A673 (cell line): Measurements from ENCODE around the gene RASGEF1C. TPM values are rescaled to one million over a fixed set of nuclear protein-coding genes. Genes with fewer than 3 reads are reported as not detected.

ENCODE experiments used
- BruUV-seq: library from RNA; stranded (reverse); fragments of 400-500 nt; replicated peaks from 2 replicates; lab custom pipeline; 2021; lab: Mats Ljungman, UMichigan
- CTCF ChIA-PET: fragments of 300-600 bp; sonication (Branson Sonifier 250); formaldehyde crosslinking; loops from one replicate; lab custom pipeline; 2022; ENCODE audit warnings: antibody characterized with exemption; lab: Charles Lee
- POLR2A ChIA-PET: fragments of 300-600 bp; sonication (Branson Sonifier 250); formaldehyde crosslinking; loops from one replicate; lab custom pipeline; 2022; ENCODE audit warnings: antibody characterized with exemption; ENCODE audit not compliant: low non-redundant PET; lab: Charles Lee
- DNase-seq: peaks from one replicate; pipeline ENCODE4 v3.0.0-alpha.2; 2015; ENCODE audit warnings: low spot score
- H3K27ac ChIP-seq: fragments of 200-600 bp; sonication (generic); 2 replicates; pipeline ENCODE4 v1.5.1; 2016; ENCODE audit warnings: mixed run types, low read depth, mild to moderate bottlenecking, mixed read lengths, antibody characterized with exemption, low read length; ENCODE audit not compliant: poor library complexity, severe bottlenecking
- H3K27me3 ChIP-seq: fragments of 200-600 bp; sonication (generic); replicated peaks from 2 replicates; pipeline ENCODE4 v1.6.1; 2017; ENCODE audit warnings: mixed run types, low read depth, mild to moderate bottlenecking, mixed read lengths, antibody characterized with exemption, low read length; ENCODE audit not compliant: insufficient read depth, poor library complexity
- H3K36me3 ChIP-seq: fragments of 200-600 bp; sonication (generic); 2 replicates; pipeline ENCODE4 v1.6.1; 2016; ENCODE audit warnings: mixed run types, mild to moderate bottlenecking, mixed read lengths, antibody characterized with exemption, low read length; ENCODE audit not compliant: insufficient read depth, poor library complexity, severe bottlenecking
- H3K4me1 ChIP-seq: fragments of 200-600 bp; sonication (generic); 2 replicates; pipeline ENCODE4 v1.6.1; 2017; ENCODE audit warnings: mixed run types, mild to moderate bottlenecking, mixed read lengths, antibody characterized with exemption, low read length; ENCODE audit not compliant: insufficient read depth, poor library complexity, severe bottlenecking
- H3K4me3 ChIP-seq: fragments of 200-600 bp; sonication (generic); 2 replicates; pipeline ENCODE4 v1.5.1; 2016; ENCODE audit warnings: low read depth, mixed run types, mild to moderate bottlenecking, mixed read lengths, low read length; ENCODE audit not compliant: poor library complexity, severe bottlenecking
- H3K9me3 ChIP-seq: fragments of 200-600 bp; sonication (generic); 2 replicates; pipeline ENCODE4 v1.6.1; 2016; ENCODE audit warnings: mixed run types, low read depth, mild to moderate bottlenecking, mixed read lengths, antibody characterized with exemption, low read length; ENCODE audit not compliant: poor library complexity, severe bottlenecking
- EZH2 ChIP-seq: fragments of 200-600 bp; sonication (generic); IDR thresholded peaks from 2 replicates; pipeline ENCODE4 v1.6.1; 2017; ENCODE audit warnings: borderline replicate concordance, low read depth, mild to moderate bottlenecking, mixed read lengths, antibody characterized with exemption, low read length; ENCODE audit not compliant: poor library complexity, severe bottlenecking
- intact Hi-C: fragments of 100-400 bp; cut with micrococcal nuclease; formaldehyde crosslinking; loops from one replicate; pipeline ENCODE4 v1.10.0; 2022; ENCODE audit not compliant: unreplicated experiment
- total RNA-seq: library from RNA; stranded (reverse); gene quantifications from 2 replicates; pipeline ENCODE4 v1.2.3, GENCODE V29; 2021
- TF ChIP-seq, protein P1 (sequence below): fragments of 300-800, 200-600 bp; sonication (generic); conservative IDR thresholded peaks from 2 replicates; pipeline ENCODE4 v1.5.1; 2017; ENCODE audit warnings: low read depth, mild to moderate bottlenecking, antibody characterized with exemption, low read length, moderate library complexity, mixed read lengths

Gene RASGEF1C
- total RNA-seq, 1 experiment from 2014 or later, result not detected

DNA sequence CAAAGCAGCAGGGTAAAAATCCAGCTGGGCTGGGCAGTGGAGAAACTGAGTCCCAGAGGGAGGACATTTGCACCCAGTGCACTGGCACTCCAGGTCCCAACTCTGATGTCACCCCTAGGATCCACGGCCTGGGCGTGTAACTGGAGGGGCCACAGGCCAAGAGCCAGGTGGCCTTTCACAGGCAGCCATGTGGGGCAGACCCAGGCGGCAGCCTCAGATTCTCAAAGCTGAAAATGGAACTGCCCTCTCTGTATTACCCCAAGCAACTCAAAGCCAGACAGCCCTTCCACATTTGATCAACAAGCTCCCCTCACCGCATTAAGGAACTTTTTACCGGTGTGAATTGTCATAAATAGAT, 46.7 kb downstream of the RASGEF1C start:
- H3K4me3 ChIP-seq, result no peak overlapping the region
- no peak overlapping the region for H3K27ac ChIP-seq
- ChIA-PET CTCF (no interaction called here), POLR2A (no interaction called here)
- H3K9me3 ChIP-seq, result no peaks in the 10 kb centered on the region
- no TSS peak for BruUV-seq
- H3K27me3 ChIP-seq, result peaks cover 14% of the 10 kb centered on the region
- H3K4me1 ChIP-seq, result no peaks in the 10 kb centered on the region
- no peaks in the 10 kb centered on the region for H3K36me3 ChIP-seq
- no peak for DNase-seq
- intact Hi-C loops, result no loop called here
- TF ChIP-seq EZH2, result no peak
- TF ChIP-seq, protein P1, sequence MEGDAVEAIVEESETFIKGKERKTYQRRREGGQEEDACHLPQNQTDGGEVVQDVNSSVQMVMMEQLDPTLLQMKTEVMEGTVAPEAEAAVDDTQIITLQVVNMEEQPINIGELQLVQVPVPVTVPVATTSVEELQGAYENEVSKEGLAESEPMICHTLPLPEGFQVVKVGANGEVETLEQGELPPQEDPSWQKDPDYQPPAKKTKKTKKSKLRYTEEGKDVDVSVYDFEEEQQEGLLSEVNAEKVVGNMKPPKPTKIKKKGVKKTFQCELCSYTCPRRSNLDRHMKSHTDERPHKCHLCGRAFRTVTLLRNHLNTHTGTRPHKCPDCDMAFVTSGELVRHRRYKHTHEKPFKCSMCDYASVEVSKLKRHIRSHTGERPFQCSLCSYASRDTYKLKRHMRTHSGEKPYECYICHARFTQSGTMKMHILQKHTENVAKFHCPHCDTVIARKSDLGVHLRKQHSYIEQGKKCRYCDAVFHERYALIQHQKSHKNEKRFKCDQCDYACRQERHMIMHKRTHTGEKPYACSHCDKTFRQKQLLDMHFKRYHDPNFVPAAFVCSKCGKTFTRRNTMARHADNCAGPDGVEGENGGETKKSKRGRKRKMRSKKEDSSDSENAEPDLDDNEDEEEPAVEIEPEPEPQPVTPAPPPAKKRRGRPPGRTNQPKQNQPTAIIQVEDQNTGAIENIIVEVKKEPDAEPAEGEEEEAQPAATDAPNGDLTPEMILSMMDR, result no peak

DNA sequence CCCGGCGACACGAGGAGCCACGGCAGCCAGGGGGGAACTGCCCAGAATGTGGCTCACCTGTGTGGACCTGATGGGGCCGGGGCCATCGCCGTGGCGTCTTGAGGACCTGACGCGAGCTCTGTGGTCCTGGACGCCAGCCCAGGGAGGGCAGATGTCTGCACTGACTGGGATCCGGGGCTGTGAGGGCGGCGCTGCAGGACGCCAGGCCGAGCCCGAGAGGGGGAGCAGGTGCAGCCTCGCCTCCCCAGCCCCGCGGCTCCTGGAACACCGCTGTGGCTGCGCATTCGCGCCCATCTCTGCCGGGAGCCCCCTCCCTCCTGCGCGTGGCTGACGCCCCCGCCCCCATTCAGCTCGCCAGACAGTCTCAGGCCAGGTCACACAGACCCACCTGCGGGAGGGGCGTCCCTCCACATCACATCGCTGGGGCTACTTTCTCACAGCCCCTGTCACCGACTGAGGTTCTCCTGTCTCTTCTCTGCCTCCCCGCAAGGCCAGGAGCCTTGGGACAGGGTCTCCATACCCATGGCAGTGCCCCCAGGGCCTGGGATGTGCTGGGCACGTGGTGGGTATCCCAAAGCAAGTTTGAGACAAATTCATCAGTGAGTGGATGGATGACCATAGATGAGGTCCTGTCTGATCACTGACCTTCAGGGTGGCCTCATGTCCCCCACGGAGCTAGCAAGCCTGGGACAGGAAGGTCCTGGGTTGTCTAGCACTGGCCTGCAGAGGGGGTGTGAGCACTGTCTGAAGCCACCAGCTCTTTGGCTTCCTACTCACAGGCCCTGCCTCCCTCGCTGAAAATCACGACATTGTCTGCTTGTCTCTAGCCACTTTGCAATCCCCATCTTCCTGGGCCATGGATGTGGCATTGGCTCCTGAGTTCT, 47.3 kb downstream of the RASGEF1C start:
- intact Hi-C loops, result no loop called here
- no peak for DNase-seq
- Histone ChIP-seq H3K4me1 (no peaks in the 10 kb centered on the region), H3K36me3 (no peaks in the 10 kb centered on the region), H3K4me3 (no peak overlapping the region), H3K9me3 (no peaks in the 10 kb centered on the region), H3K27me3 (peaks cover 14% of the 10 kb centered on the region), H3K27ac (no peak overlapping the region)
- no peak for TF ChIP-seq EZH2
- TF ChIP-seq, protein P1, result no peak
- BruUV-seq, result no TSS peak
- ChIA-PET CTCF (no interaction called here), POLR2A (no interaction called here)

DNA sequence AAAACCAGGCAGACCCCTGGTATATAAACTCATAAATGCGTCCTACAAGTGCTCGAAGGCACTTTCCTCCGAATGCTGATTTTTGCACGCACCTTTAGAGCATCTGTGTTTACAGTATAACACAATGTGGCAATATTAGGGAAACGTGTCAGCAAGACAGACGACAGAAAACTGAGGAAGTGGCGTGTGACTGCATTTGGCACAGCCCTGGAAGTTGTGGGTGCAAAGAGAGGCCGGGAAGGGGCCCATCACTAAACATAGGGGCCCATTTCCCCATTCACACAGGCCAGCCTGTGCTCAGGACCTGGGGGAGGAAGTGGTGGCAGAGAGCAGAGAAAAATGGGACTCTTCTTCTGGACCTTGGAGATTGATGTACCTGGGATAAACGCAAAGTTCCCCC, 48.2 kb downstream of the RASGEF1C start:
- CTCF ChIA-PET, result no interaction called here
- DNase-seq, result no peak

More for the DNA sequence above, 48.2 kb downstream of the RASGEF1C start:
- BruUV-seq, result no TSS peak
- Histone ChIP-seq H3K4me1 (no peaks in the 10 kb centered on the region), H3K9me3 (no peaks in the 10 kb centered on the region), H3K27me3 (peaks cover 14% of the 10 kb centered on the region), H3K4me3 (no peak overlapping the region), H3K36me3 (no peaks in the 10 kb centered on the region), H3K27ac (no peak overlapping the region)
- TF ChIP-seq, protein P1, result no peak
- POLR2A ChIA-PET, result no interaction called here
- intact Hi-C loops, result no loop called here
